WTC11 (cell line): ENCODE measurements around the gene HDAC1.

Source experiments
- CTCF ChIP-seq: fragments of 200-600 bp; IDR thresholded peaks from 2 replicates; pipeline ENCODE4 v1.8.0; 2022; ENCODE audit warnings: antibody characterized with exemption
- GABPB1 ChIP-seq: sonication (generic); formaldehyde crosslinking; IDR thresholded peaks from 2 replicates; pipeline ENCODE4 v1.8.1; 2023; ENCODE audit warnings: mild to moderate bottlenecking, missing genetic modification reagents
- SP1 ChIP-seq: sonication (generic); formaldehyde crosslinking; conservative IDR thresholded peaks from 2 replicates; pipeline ENCODE4 v1.8.1; 2022; ENCODE audit warnings: missing genetic modification reagents

DNA sequence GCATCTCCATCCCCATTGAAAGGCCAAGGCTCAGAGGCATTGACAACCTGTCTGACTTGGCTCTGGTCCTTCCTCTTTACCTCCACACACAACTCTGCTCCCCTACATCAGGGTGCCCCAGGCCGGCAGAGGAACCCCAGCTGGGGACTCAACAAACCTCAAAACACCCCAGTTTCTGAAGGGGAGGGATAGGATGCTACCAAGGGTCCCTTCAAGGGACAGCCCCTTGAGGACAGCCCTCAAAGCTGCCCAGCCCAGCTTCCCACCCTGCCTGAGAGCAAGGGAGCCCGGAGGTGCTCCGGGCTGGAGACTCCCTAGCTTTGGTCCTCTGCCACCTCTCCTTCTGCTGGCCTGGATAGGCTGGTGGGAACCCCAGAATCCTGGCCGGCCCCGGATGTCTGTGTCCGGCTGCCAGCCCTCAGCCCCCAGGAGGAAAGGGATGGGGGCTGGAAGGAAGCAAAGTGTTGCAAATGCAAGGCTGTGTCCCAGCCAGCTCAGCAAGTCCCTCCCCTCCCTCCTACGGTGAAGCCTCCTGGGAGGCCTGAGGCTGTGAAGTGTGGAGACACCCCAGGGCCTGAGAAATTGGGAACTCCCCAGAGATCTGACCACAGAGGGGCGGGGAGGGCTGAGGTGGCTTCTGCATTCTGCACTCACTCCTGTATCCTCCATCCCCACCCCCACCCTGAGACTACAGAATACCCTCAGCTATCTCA, 45.2 kb downstream of the HDAC1 start:
- no peak for TF ChIP-seq CTCF
- TF ChIP-seq SP1 (CRISPR knock-in tag): no peak
- no peak for TF ChIP-seq GABPB1 (CRISPR knock-in tag)
